Femur (tissue), 1 donor: ENCODE results near the gene RASGRF2.
"Not testable (repeated sequence)": the region's sequence is repeated elsewhere in the genome, so short reads cannot be mapped to it uniquely, and the experiment has no call there.

ENCODE experiments used
- DNase-seq: peaks from one replicate; pipeline ENCODE4 v3.0.0-alpha.2; 2017

RASGRF2 gene

GRCh38 chr5:81023261-81023970 is 63.3 kb downstream of the RASGRF2 start:
- DNase-seq = no peak

- no peak for DNase-seq
Measured at GRCh38 chr5:81027481-81028058, 67.4 kb downstream of the RASGRF2 start.

- not testable (repeated sequence) for DNase-seq
Measured at GRCh38 chr5:81028888-81029287, 68.7 kb downstream of the RASGRF2 start.

GRCh38 chr5:81029736-81030135 is 69.6 kb downstream of the RASGRF2 start:
- DNase-seq = not testable (repeated sequence)

GRCh38 chr5:81030236-81031034 is 70.3 kb downstream of the RASGRF2 start:
- not testable (repeated sequence) for DNase-seq

- DNase-seq = no peak
Measured at GRCh38 chr5:81035522-81035921, 75.4 kb downstream of the RASGRF2 start.

DNA sequence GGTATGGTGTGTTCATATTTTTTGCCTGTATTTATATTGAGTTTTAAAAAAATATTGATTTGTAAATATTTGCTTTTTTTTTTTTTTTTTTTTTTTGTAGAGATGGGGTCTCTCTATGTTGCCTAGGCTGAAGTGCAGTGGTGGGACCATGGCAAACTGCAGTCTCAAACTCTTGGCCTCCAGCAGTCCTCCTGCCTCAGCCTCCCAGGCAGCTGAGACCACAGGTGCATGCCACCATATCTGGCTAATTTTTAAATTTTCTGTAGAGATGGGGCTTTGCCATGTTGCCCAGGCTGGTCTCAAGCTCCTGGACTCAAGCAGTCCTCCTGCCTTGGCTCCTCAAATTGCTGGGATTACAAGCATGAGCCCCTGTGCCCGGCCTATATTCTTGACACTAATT is 78.3 kb downstream of the RASGRF2 start:
- no peak for DNase-seq

- DNase-seq = no peak
Measured at GRCh38 chr5:81044868-81045267, 84.7 kb downstream of the RASGRF2 start.

DNA sequence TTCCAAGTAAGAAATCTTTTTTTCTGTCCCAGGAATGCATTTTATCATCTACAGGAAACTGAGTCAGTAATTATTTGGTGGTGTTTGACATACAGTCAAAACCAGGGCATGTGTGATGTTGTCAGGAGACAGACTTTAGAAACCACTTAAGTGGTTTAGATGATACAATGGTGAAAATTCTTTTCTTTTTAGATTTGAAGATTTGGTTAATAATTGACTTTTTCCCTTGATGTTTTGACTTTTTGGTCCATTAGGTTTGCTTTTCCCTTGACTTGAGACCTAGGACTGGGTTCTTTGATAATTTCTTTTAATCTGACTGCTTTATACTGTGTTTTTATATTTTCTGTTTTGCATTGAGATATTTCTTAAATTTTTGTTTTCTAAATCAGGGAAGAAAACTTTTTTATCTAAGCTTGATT is 85.2 kb downstream of the RASGRF2 start:
- DNase-seq = no peak

- DNase-seq = no peak
Measured at GRCh38 chr5:81046041-81046440, 85.9 kb downstream of the RASGRF2 start.

- no peak for DNase-seq
Measured at GRCh38 chr5:81052325-81052724, 92.2 kb downstream of the RASGRF2 start.

GRCh38 chr5:81053282-81053681 is 93.1 kb downstream of the RASGRF2 start:
- not testable (repeated sequence) for DNase-seq

DNA sequence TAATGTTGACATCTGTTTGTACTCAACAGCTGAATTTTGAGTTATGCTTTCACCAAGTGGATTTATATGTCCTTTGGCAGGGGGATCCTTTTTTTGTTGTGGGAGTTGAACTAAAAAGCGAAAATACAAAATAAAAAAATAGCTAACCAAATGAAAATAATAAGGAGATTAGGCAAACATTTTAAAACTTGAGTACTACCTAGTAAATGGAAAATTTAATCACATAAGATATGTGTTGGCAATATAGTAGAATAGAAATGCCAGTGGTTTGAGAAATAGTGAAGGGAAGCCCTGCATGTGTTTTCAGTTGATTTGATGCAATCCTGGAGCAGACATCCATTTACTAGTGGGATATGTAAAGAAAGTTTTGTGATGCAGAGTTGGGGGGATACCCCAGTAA is 98.0 kb downstream of the RASGRF2 start:
- DNase-seq = no peak

- no peak for DNase-seq
Measured at GRCh38 chr5:81065492-81065891, 105.3 kb downstream of the RASGRF2 start.

- no peak for DNase-seq
Measured at GRCh38 chr5:81066102-81066501, 105.9 kb downstream of the RASGRF2 start.

DNA sequence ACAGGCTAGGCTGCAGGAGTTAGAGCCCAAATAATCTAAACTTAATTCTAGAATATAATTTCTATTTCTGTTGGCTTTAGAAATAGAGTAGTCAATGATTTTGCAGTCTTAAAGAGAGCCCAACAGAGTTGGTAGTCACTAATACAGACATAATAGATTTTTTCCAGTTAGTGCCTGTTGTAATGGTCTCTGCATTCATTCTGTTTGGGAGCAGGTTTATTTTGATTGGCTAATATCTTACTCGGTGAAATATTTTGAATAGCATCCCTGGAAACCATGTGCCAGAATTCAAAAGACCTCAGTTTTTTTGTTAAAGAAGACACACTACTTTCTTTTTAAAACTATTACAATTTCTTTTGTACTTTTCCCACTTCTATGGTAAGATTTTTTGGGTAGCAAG is 107.2 kb downstream of the RASGRF2 start:
- no peak for DNase-seq

DNA sequence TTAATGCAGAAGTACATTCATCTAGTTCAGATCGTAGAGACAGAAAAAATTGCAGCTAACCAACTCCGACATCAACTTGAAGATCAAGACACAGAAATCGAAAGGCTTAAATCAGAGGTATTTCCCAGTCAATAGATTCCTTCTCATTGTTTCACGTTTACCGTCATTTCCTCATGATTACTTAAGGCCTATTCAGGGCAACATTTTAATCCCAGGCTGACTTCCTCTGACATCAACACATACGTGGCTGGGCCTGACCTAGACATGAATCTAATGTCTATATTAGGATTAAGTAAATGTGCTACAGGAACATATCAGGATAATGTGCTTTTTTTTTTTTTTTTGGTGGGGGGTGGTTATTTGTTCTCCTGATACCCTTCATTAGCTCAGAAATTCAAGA is 107.9 kb downstream of the RASGRF2 start:
- DNase-seq = no peak

DNA sequence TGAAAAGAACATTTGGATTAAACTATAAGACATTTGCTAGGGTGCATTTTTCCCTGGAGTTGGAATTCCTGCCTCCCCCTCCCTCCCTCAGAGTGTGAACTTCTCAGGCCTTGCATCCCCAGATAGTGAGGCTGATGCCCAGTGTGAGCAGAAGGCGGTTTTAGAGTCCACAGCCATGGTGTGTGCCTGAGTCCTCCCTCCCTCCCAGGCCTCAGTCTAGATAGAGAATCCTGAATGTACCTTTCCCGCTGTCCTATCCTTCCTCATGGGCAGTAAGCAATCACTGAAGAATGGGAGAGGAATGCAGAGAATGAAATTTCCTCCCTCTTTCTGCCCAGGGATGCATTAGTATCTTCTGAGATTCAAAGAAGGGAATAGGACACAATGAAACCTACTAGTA is 108.5 kb downstream of the RASGRF2 start:
- no peak for DNase-seq

- no peak for DNase-seq
Measured at GRCh38 chr5:81069990-81070389, 109.8 kb downstream of the RASGRF2 start.

DNA sequence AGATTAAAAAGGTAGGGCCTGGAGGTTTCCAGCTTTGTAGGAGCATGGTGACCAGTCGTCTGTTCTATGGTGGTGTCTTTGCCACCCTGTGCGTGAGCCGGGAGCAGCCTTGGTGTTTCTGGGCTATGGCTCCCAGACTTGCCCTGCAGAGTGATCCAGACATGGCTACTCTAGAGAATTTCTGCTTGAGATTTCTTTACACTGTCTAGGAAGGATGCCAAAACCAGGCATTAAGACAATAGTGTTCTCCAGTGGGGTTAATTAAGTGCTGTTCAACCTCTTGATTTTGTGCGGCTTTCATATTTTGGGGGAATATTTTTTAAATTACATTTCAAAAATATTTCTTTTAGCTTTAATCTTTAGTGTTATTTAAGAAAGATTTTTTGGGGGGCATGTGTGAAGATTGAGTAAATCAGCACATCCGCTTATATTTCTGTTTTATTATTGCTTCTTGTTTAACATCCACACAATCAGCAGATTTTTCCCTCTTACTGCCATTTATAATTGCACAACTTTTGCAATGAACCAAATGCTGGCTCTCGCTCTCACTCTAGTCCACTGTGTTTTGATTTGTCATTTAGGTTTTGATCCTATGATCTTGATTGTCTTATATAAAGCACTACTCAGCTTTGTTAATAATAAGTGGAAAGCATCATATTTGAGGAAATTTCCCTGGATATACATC is 110.5 kb downstream of the RASGRF2 start:
- DNase-seq = no peak

DNA sequence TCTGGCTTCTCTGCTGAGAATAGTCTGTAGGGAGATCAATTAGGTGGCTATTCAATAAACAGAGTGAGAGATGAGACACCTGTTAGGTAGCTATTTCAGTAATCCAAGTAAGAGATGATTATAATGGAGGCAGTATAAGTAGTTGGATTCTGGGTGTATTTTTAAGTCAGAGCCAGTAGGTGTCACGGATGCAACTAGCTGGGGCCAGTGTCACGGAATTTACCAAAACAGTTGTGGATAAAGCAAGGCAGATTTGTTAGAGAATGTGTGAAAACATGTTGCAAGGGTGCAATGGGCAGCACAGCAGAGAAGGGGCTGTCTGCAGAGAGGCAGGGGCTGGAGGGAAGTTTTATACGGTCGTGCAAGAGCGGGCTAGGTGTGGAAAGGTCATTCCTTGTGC is 114.9 kb downstream of the RASGRF2 start:
- no peak for DNase-seq

- DNase-seq = no peak
Measured at GRCh38 chr5:81077105-81077504, 116.9 kb downstream of the RASGRF2 start.

- no peak for DNase-seq
Measured at GRCh38 chr5:81078930-81079329, 118.8 kb downstream of the RASGRF2 start.
